Aorta (tissue), 5 donors: ENCODE measurements around the gene PKLR. TPM values are rescaled to one million over a fixed set of nuclear protein-coding genes. Genes with fewer than 3 reads are reported as not detected.

Source experiments
- ATAC-seq: fragments of 200-7000 bp; cut with Tn5 transposase; one replicate; pipeline ENCODE4 v1.9.1; 2022; ENCODE audit warnings: moderate library complexity; ENCODE audit not compliant: low FRiP score
- DNase-seq, 2 donors: peaks; one replicate each; pipeline ENCODE4 v3.0.0-alpha.2; 2020
- H3K27ac ChIP-seq, 2 donors: one replicate each; pipeline ENCODE4 v1.5.1; 2013; ENCODE audit warnings: low read length in 2 of 2, mild to moderate bottlenecking in 2 of 2, moderate library complexity in 2 of 2, control low read depth in 1 of 2, inconsistent platforms in 1 of 2, low read depth in 1 of 2
- H3K27me3 ChIP-seq, 2 donors: one replicate each; pipeline ENCODE4 v1.6.1; 2013; ENCODE audit warnings: control low read depth in 1 of 2, low read length in 1 of 2, mild to moderate bottlenecking in 1 of 2, moderate library complexity in 1 of 2; ENCODE audit not compliant: insufficient read depth in 2 of 2, control insufficient read depth in 1 of 2
- H3K36me3 ChIP-seq, 2 donors: one replicate each; pipeline ENCODE4 v1.6.1; 2013; ENCODE audit warnings: control low read depth in 1 of 2, low read length in 1 of 2, mild to moderate bottlenecking in 1 of 2; ENCODE audit not compliant: insufficient read depth in 2 of 2, control insufficient read depth in 1 of 2
- H3K4me1 ChIP-seq, 2 donors: one replicate each; pipeline ENCODE4 v1.6.1; 2013; ENCODE audit warnings: low read length in 2 of 2, control low read depth in 1 of 2, mild to moderate bottlenecking in 1 of 2, moderate library complexity in 1 of 2; ENCODE audit not compliant: insufficient read depth in 2 of 2, control insufficient read depth in 1 of 2
- H3K4me3 ChIP-seq, 2 donors: one replicate each; pipeline ENCODE4 v1.5.1; 2013; ENCODE audit warnings: low read length in 2 of 2, control low read depth in 1 of 2, mild to moderate bottlenecking in 1 of 2
- H3K9me3 ChIP-seq: one replicate; pipeline ENCODE4 v1.6.1; 2013; ENCODE audit warnings: mild to moderate bottlenecking, low read length; ENCODE audit not compliant: control insufficient read depth
- WGBS, 2 donors: extraction: QIAGEN DNeasy Blood & Tissue Kit; methylation state at CpG; one replicate each; pipeline ENCODE4 v1.1.7; 2013; 5-methylcytosine and 5-hydroxymethylcytosine counted together
- intact Hi-C, 2 donors: fragments of 100-400 bp; cut with DNase I; formaldehyde crosslinking; loops; one replicate each; pipeline versions ENCODE4 v1.14.2 to v1.15.0; 2022
- polyA plus RNA-seq, 2 donors: library from polyadenylated mRNA; stranded (reverse); fragments of 200-250 nt; gene quantifications; one replicate each; pipeline ENCODE4 v1.2.3, GENCODE V29; 2013
- total RNA-seq, 2 donors: library from RNA; stranded (reverse); fragmentation: NEBNext Ultra II Directional; extraction: Animal tissue kit (Norgen Biotek cat#: 25700); gene quantifications; one replicate each; pipeline ENCODE4 v1.2.1, GENCODE V29; 2021
- donor health status: healthy with polysubstance abuse.
- donor health status: Bipolar disorder and iron deficiency.
- donor health status: DM: no; HTN: no; CAD: no.
- donor health status: DM: no; HTN: no; CAD: no.
- donor health status: DM: yes; HTN: yes; CAD: no.

PKLR gene
- total and polyA plus RNA-seq, 4 donors: 1.0 TPM; not detected in 3

DNA sequence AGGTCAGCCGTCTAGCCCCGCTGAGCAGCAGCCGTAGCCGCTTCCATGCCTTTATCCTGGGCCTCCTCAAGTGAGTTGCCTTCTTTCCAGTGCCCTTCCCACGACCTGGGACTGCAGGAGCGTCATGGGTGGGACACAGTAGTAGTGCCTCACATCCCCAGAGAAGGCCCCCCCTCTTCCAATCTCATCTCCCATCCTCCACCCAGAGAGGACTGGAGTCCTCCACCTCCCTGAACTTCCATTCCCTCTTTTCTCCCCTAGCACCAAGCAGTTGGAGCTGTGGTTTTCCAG lies 24.3 kb upstream of the PKLR start:
- Histone ChIP-seq H3K9me3 (no peaks in the 10 kb centered on the region), H3K27me3 (no peaks in the 10 kb centered on the region), H3K36me3 (no peaks in the 10 kb centered on the region), H3K4me1 (no peaks in the 10 kb centered on the region), H3K27ac (no peak overlapping the region), H3K4me3 (no peak overlapping the region)
- DNase-seq: no peak
- intact Hi-C loops: loop anchor here in 1 of 2 donors (2.0 kb wide), 1 partner anchor 75 kb away; no protein-coding TSS in a partner anchor
- WGBS, 2 donors: 65 to 73% methylated on average over 6 of the region's 6 CpGs
- ATAC-seq: no peak

DNA sequence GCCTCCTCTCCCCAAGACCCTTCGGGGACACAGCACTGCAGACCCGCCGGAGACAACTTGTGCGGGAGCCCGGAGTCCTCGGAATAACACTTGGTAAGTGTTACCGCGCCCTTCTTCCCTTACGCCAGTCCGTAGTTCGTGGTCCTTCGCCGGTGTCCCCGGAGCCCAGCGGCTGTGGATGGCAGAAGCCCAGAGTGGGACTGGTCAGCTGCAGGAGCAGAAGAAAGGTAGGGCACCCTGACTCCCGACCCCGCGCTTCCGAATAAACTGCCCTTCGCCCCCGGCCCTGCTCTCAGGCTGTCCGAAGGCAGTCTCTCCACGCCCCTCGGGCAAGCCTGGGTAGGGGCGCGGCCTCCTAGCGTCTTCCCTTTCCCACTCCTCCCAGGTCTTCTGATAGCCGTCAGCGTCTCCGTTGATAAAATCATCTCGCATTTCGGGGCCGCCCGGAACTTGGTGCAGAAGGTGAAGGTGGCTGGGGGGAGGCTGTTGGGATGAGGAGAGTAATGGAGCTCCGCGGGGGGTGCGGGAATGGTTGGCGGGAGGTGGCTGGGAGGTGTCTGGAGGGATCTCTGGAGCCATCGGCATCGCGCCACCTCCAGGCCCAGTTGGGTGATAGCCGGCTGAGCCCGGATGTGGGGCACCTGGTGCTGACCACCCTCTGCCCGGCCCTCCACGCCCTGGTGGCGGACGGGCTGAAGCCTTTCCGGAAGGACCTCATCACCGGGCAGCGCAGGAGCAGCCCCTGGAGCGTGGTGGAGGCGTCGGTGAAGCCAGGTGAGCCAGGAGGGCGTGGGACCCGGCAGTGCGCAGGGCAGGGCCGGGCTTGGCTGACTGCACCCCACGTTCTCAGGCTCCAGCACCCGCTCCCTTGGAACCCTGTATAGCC lies 23.7 kb upstream of the PKLR start:
- peak overlapping the region; percentile 53 to 69 for H3K4me3 ChIP-seq
- no peaks in the 10 kb centered on the region for H3K36me3 ChIP-seq
- ATAC-seq (no peak), DNase-seq (peak; percentile 73 to 86)
- H3K27me3 ChIP-seq: no peaks in the 10 kb centered on the region
- H3K4me1 ChIP-seq: no peaks in the 10 kb centered on the region
- intact Hi-C loops: loop anchor here (2.0 to 5.0 kb wide), 5 partner anchors 63 to 133 kb away; partner anchors contain the start of genes MTX1 (in 1 of the 2), SCAMP3 (in 1 of the 2) and THBS3 (in 1 of the 2)
- H3K27ac ChIP-seq: peak overlapping the region in 1 of 2 donors; percentile 9
- H3K9me3 ChIP-seq: no peaks in the 10 kb centered on the region
- WGBS, 2 donors: 14 to 16% methylated on average over 58 to 59 of the region's 59 CpGs

GRCh38 chr1:155324037-155324716 lies 22.9 kb upstream of the PKLR start:
- Histone ChIP-seq H3K27me3 (no peaks in the 10 kb centered on the region), H3K9me3 (no peaks in the 10 kb centered on the region), H3K36me3 (no peaks in the 10 kb centered on the region), H3K4me1 (no peaks in the 10 kb centered on the region), H3K27ac (peak overlapping the region in 1 of 2 donors; percentile 84), H3K4me3 (peak overlapping the region; percentile 63 to 93)
- ATAC-seq: peak; percentile 92
- intact Hi-C loops: loop anchor here (2.0 to 5.0 kb wide), 5 partner anchors 62 to 132 kb away; partner anchors contain the start of genes MTX1 (in 1 of the 2), SCAMP3 (in 1 of the 2) and THBS3 (in 1 of the 2)
- 0% methylated on average over 41 to 44 of the region's 44 CpGs for WGBS, 2 donors
- peak; percentile 98 for DNase-seq

DNA sequence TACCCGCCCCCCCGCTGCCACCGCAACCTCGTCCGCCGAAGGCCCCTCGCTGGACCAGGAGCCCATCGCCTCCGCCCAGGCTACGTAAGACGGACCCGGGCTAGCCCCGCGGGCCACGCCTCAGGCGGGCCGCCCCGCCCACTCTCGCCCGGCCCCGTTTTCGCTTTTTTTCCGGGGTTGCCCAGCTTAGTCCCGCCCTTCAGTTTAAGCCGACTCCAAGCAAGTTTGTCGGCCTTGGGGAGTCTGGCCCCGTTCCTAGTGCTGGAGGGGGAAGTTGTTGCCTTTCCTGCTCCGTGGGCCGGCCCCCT lies 22.4 kb upstream of the PKLR start:
- DNase-seq: peak; percentile 94 to 95
- H3K4me3 ChIP-seq: peak overlapping the region; percentile 63 to 93
- H3K27ac ChIP-seq: peak overlapping the region; percentile 74 to 84
- H3K4me1 ChIP-seq: no peaks in the 10 kb centered on the region
- WGBS, 2 donors: 0 to 1% methylated on average over 21 to 29 of the region's 29 CpGs
- H3K36me3 ChIP-seq: no peaks in the 10 kb centered on the region
- ATAC-seq: peak; percentile 89
- no peaks in the 10 kb centered on the region for H3K9me3 ChIP-seq
- intact Hi-C loops: loop anchor here (1.0 to 5.0 kb wide), 8 partner anchors 15 to 131 kb away; partner anchors contain the start of genes FDPS (in 1 of the 2), HCN3 (in 1 of the 2), MTX1 (in 1 of the 2) and SCAMP3 (in 1 of the 2)
- no peaks in the 10 kb centered on the region for H3K27me3 ChIP-seq

GRCh38 chr1:155322953-155323728 lies 21.9 kb upstream of the PKLR start:
- Histone ChIP-seq H3K4me3 (peak overlapping the region; percentile 63 to 93), H3K4me1 (no peaks in the 10 kb centered on the region), H3K27me3 (no peaks in the 10 kb centered on the region), H3K27ac (peak overlapping the region; percentile 74 to 88), H3K36me3 (no peaks in the 10 kb centered on the region), H3K9me3 (no peaks in the 10 kb centered on the region)
- intact Hi-C loops: loop anchor here (1.0 to 5.0 kb wide), 7 partner anchors 14 to 131 kb away; partner anchors contain the start of genes FDPS (in 1 of the 2), HCN3 (in 1 of the 2), MTX1 (in 1 of the 2) and SCAMP3 (in 1 of the 2)
- WGBS, 2 donors: 0 to 1% methylated on average over 42 to 58 of the region's 58 CpGs
- ATAC-seq (peak; percentile 82), DNase-seq (peak; percentile 95 to 98)

- intact Hi-C loops: loop anchor here (2.0 to 5.0 kb wide), 6 partner anchors 14 to 130 kb away; partner anchors contain the start of genes FDPS (in 1 of the 2), MTX1 (in 1 of the 2), SCAMP3 (in 1 of the 2) and THBS3 (in 1 of the 2)
- Histone ChIP-seq H3K36me3 (no peaks in the 10 kb centered on the region), H3K27me3 (no peaks in the 10 kb centered on the region), H3K9me3 (no peaks in the 10 kb centered on the region), H3K4me3 (peak overlapping the region; percentile 63 to 93), H3K27ac (peak overlapping the region; percentile 62 to 64), H3K4me1 (no peaks in the 10 kb centered on the region)
- no peak for ATAC-seq
- WGBS, 2 donors: 0 to 1% methylated on average over 24 to 28 of the region's 28 CpGs
- peak in 1 of 2 donors; percentile 83 for DNase-seq
Measured at GRCh38 chr1:155322571-155322952, 21.3 kb upstream of the PKLR start.

- Histone ChIP-seq H3K27me3 (no peaks in the 10 kb centered on the region), H3K27ac (peak overlapping the region; percentile 6 to 60), H3K4me1 (no peaks in the 10 kb centered on the region), H3K36me3 (no peaks in the 10 kb centered on the region), H3K9me3 (no peaks in the 10 kb centered on the region), H3K4me3 (peak overlapping the region; percentile 23 to 50)
- DNase-seq: peak; percentile 50 to 71
- intact Hi-C loops: loop anchor here (2.0 to 5.0 kb wide), 6 partner anchors 13 to 130 kb away; partner anchors contain the start of genes FDPS (in 1 of the 2), MTX1 (in 1 of the 2), SCAMP3 (in 1 of the 2) and THBS3 (in 1 of the 2)
- no peak for ATAC-seq
- whole genome bisulfite sequencing, 2 donors: 13 to 20% methylated on average over 27 of the region's 27 CpGs
Measured at GRCh38 chr1:155321639-155322503, 20.6 kb upstream of the PKLR start.
